G401.6 (cell line): ENCODE results near the gene CENATAC.
"Not testable (repeated sequence)": the region's sequence is repeated elsewhere in the genome, so short reads cannot be mapped to it uniquely, and the experiment has no call there.

ENCODE experiments used
- FAIRE-seq: peaks from 2 replicates; lab custom pipeline; 2012; peaks lifted over from hg19 to GRCh38; lab: Jason Lieb, UNC

CENATAC gene, protein sequence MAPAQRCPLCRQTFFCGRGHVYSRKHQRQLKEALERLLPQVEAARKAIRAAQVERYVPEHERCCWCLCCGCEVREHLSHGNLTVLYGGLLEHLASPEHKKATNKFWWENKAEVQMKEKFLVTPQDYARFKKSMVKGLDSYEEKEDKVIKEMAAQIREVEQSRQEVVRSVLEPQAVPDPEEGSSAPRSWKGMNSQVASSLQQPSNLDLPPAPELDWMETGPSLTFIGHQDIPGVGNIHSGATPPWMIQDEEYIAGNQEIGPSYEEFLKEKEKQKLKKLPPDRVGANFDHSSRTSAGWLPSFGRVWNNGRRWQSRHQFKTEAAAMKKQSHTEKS

DNA sequence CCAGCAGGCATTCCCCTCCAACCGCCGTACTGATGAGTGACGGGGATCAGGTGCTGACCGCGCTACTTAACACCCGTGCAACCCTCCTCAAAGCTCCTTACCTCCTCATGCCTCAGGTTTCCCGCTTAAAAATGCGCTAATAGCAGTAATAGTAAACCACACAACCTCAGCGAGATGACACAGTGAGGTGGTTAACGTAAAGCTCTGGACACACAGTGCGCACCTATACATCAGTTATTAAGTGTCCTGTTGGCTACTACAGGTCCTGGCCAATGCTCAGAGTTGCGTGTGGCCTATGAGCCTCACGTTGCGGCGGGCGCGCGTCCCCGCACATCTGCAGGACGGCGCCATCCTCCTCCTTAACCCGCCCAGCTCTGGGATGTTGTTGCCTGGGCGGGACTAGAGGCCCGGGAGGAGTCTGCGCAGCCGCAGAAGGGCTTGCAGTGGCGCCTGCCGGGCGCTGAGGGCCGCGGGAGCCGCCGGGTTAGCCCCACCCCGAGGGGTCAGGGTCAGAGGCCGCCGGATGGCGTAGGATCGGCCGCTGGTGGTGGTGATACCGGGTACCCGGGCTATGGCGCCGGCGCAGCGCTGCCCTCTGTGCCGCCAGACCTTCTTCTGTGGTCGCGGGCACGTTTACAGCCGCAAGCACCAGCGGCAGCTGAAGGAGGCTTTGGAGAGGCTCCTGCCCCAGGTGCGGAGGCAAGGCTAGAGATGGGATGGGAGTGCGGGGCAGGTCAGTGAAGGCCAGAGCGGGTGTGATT lies at the start of gene CENATAC:
TSS of gene CENATAC (plus strand) at position 512 of the 761 bp plus-strand sequence. CDS start at position 572, 60 bp downstream.
- FAIRE-seq = peak; percentile 93

DNA sequence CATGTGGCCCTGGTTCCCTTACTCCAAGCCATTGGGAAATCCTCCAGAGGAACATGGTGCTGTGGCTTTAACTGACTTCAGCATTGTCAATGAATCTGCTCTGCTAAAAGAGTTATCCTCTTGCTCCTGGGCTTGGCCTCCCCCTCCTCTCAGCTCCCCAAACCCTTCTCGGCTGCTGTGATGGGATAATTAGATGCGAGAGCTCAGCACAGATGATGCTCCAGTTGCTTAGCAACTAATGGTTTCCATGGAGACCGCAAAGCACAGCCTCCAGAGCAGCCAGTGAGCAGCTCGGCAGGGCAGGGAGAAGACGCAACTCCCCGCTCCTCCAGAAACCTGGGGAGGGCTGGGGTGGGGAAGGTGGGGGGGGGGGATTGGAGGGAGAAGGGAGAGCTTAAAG lies 44.7 kb upstream of the CENATAC start:
- no peak for FAIRE-seq

DNA sequence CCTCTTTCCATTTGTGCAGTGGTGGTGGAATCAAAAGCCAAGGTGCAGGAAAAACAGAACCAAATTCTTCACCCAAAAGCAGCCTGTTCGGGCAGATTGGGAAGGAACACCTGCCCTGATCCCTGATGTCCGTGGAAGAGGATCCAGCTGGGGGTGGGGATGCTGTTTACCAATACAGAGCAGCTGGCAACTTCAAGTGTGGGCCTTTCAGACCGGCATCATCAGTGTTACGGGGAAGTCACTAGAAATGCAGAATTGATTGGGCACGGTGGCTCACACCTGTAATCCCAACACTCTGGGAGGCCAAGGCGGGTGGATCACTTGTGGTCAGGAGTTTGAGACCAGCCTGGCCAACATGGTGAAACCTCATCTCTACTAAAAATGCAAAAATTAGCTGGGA lies 44.0 kb upstream of the CENATAC start:
- not testable (repeated sequence) for FAIRE-seq

DNA sequence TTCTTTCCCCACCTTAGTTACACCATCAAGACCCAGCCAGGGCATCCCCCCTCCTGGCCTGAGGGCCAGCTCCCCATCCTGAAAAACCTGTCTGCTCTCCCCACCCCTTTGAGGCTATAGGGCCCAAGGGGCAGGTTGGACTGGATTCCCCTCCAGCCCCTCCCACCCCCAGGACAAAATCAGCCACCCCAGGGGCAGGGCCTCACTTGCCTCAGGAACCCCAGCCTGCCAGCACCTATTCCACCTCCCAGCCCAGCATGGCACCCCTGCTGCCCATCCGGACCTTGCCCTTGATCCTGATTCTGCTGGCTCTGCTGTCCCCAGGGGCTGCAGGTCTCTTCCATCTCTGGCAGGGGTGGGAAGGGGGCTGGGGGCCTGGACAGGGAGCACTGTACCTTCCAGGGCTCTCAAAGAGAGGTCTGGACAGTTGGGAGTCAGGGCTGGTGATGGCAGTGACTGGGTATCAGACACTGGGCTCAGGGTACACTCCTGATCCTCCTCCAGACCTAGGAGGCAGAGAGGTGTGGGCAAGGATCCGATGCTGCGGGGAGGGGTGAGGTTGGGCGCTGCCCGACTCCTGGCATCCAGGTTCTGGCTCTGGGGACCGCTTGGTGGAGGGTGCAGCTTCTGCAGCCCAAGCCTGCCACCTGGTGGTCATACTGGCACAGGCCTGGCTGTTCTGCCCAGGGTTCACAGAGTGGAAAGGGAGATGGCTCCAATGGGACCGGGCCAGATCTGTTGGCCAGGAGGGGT lies 41.7 kb upstream of the CENATAC start, which contains the start of gene UPK2:
TSS of gene UPK2 (plus strand) at position 205 of the 753 bp plus-strand sequence. CDS start at position 258, 53 bp downstream.
- peak; percentile 33 for FAIRE-seq

DNA sequence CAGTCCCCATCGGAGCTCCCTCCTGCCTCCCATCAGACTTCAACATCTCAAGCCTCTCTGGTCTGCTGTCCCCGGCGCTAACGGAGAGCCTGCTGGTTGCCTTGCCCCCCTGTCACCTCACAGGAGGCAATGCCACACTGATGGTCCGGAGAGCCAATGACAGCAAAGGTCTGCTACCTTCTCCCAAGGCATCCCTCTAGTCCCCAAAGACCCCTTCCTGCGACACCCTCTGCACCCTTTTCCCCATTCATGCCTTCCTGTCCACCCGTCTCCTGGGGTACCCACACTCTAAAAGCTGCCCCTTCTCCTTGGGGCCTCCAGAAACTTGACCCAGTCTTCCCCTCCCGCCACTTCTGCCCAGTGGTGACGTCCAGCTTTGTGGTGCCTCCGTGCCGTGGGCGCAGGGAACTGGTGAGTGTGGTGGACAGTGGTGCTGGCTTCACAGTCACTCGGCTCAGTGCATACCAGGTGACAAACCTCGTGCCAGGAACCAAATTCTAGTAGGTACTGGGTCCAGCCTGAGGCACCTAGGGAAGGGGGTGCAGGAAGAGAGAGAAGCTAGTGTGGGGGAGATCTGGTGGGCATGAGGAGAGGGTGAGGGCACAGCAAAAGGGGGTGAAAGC lies 41.0 kb upstream of the CENATAC start:
- no peak for FAIRE-seq

DNA sequence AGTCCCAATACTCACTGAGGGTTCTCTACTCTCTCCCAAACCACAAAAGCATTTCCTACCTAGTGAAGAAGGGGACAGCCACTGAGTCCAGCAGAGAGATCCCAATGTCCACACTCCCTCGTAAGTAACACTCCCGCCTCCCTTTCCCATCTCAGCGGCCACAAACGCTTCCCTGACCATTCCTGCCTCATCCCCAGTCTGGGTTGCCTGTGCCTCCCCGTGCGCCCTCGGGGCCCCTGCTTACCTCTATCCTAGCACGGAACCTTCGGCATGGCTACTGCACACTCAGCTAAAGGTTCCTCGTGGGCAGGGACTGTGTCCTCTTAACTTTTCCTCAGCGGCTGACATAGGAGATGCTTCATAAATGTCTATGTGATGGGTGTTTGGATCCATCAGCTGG lies 40.4 kb upstream of the CENATAC start:
- no peak for FAIRE-seq

DNA sequence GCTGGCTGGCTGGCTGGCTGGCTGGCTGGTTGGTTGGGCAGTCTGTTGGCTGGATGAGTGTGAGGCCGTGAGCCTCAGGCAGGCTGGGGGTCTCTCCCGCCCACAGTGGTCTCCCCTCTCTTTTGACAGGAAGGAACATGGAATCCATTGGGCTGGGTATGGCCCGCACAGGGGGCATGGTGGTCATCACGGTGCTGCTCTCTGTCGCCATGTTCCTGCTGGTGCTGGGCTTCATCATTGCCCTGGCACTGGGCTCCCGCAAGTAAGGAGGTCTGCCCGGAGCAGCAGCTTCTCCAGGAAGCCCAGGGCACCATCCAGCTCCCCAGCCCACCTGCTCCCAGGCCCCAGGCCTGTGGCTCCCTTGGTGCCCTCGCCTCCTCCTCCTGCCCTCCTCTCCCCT lies 40.0 kb upstream of the CENATAC start:
- no peak for FAIRE-seq

DNA sequence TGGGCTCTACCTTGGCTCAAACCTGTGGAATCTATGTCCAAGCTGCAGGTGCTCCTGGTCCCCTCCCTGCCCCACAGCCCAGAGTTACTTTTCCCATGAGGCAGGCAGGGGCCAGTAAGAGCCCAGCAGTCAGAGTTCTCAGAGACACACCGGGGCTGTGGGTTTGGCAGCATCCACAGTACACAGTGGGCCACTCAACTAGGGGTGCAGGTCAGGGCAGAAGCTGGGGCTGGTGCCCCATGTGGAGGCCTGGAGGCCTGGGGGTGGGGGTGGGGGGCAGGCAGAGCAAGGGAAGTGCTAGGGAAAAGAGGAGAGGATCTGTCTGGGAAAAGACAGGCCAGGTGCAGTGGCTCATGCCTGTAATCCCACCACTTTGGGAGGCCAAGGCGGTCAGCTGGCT lies 39.4 kb upstream of the CENATAC start:
- no peak for FAIRE-seq

DNA sequence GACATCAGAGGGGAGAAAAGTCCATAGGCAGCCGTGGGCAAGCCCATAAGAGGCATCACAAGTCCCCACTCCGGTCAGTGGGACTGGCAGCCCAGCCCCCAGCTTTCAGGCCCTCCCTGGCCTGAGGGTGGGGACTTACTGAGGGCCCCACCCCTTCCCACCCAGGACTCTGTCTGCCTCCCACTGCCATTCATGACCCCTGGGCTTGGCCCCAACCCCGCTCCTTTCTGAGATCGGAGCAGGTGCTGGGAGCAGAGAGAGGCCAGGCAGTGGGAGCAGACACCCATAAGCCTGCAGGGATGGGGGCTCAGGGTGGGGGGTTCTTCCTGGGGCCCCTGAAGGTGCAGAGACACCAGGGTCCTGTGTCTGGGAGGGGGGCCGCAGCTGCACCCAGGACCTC lies 36.7 kb upstream of the CENATAC start:
- FAIRE-seq = no peak

DNA sequence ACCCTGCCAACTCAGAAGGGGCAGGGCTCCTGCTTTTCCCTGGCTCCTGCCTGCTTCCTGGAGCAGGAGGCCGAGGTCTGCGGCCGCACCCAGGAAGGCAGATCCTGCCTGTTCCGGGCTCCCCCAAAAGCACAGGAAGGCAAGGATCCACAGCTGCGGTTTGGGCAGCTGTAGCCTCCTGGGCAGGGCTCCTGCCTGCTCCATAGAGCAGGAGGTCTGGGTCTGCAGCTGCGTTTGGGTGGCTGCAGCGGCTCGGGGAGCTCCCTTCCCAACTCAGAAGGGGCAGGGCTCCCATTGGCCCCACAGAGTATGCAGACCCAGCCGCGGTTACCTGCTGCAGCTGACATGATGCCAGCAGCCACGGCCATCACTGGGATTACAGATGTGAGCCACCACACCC lies 36.3 kb upstream of the CENATAC start:
- FAIRE-seq = no peak

DNA sequence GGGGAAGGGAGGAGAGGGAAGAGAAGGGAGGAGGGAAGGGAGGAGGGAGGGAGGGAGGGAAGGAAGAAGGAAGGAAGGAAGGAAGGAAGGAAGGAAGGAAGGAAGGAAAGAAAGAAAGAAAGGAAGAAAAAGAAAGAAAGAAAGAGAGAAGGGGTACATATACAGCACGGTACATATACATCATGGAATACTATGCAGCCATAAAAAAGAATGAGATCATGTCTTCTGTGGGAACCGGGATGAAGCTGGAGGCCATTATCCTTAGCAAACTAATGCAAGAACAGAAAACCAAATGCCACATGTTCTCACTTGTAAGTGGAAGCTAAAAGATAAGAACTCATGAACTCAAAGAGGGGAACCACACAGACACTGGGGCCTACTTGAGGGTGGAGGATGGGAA lies 28.4 kb upstream of the CENATAC start:
- FAIRE-seq = not testable (repeated sequence)

DNA sequence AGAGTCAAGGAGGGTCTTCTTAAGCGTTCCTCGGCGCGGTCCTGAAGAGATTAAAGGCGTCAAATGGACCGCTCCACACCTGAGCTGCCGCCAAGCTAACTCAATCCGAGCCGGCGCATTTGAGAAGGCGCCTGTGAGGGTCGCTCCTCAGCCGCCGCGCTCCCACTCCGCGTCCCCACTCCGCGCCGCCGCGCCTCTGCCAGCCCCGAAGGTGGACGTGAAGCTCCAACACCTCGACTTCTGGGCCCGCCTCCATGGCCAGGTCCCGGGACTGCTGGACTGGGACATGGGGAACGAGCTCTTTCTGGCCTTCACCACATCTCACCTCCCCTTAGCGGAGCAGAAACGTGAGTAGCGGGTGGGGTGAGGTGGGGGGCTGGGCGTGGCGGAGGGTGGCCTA lies 26.3 kb upstream of the CENATAC start, which contains the start of gene FOXR1:
TSS of gene FOXR1 (plus strand) at position 116 of the 400 bp plus-strand sequence. CDS start at position 287, 171 bp downstream.
- no peak for FAIRE-seq

DNA sequence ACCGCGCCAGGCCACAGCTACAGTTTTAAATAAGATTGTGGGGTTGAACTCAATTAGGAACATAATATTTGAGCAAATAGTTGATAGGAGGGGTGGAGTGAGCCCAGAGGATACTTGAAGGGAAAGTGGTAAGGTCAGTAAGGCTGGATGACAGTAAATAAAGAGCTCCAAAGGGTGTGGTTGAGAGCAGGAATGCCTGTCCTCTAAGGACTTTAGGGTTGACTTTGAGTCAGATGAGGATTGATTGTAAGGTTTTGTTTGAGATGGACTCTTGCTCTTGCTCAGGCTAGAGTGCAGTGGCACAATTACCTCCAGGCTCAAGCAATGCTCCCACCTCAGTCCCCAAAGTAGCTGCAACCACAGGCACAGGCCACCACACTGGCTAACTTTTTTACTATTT lies 24.0 kb upstream of the CENATAC start:
- FAIRE-seq = no peak

DNA sequence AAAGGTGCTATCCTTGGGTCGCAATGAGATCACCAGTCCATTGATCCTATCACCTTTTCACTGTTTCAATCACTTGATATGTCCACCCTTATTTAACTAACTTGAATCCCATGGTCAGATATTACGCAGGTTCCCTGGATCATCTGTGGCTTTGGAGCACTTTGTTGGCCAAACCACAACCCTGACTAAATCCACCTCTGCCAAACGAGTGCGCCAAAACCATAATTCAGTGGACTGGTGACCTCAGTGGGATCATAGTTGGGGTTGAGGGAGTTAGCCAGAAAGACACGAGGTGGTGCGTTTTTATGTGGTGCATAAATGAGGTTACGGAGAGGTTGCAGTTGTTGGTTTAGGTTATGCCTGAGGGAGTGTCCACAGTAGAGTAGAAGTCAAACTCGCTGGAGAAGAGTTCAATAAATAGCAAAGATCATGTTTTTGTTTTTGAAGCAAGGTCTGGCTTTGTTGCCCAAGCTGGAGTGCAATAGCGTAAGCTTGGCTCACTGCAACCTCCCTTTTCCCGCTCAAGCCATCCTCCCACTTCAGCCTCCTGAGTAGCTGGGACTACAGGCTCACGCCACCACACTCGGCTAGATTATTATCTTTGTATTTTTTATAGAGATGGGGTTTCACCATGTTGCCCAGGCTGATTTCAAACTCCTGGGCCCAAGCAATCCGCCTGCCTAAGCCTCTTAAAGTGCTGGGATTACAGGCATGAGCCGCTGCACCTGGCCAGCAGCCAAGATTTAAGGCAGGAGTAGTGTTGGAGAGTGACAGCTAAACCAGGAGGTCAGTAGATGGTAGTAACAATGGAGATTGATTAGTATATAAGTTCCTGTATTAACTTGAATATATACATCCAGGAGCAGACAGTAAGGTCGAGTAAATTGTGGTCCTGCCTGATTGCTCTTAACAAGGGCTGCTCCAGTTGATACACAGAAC lies 21.9 kb upstream of the CENATAC start:
- FAIRE-seq = no peak

DNA sequence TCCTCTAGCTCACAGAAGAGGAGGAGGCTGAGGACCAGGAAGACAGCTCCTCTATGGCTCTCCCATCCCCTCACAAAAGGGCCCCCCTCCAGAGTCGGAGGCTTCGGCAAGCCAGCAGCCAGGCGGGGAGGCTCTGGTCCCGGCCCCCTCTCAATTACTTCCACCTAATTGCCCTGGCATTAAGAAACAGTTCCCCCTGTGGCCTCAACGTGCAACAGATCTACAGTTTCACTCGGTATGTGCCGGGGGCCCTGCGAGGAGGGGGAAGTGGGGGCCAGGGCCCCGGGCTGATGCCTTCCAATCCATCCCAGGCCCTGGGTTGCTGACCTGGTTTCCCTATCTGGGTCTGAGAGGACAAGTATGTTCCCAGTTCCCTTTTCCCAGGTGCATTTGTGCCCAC lies 18.5 kb upstream of the CENATAC start:
- FAIRE-seq = no peak

DNA sequence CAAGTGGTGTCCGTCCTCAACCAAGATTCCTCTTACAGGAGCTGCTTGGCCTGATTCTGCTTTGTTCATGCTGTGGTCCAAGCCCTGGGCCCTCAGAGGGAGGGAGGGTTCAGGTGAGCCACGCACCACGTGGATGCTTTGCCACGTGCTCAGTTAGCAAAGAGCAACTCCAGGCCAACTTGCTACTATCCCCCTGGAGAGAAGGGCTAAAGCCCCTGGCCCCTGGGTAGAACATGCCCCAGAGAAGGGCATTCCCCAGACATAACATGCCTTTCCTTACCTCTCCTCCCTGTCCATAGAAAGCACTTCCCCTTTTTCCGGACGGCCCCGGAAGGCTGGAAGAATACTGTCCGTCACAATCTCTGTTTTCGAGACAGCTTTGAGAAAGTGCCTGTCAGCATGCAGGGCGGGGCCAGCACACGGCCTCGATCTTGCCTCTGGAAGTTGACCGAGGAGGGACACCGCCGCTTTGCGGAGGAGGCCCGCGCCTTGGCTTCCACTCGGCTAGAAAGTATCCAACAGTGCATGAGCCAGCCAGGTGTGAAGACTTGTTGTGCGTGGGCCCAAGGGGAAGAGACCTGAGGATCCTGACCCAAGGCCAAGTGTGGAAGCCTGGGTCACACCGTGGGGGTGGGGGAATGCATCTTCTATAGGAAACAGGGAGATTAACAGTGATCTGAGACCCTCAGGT lies 17.6 kb upstream of the CENATAC start:
- no peak for FAIRE-seq

DNA sequence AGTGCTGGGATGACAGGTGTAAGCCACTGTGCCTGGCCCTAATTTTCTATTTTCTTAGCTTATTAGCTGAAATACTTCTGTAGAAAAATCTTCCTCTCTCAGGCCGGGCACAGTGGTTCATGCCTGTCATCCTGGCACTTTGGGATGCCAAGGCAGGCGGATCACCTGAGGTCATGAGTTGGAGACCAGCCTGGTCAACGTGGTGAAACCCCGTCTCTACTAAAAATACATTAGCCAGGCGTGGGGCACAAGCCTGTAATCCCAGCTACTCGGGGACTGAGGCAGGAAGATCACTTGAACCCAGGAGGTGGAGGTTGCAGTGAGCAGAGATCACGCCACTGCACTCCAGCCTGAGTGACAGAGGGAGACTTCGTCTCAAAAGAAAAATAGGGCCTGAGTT lies 13.6 kb upstream of the CENATAC start:
- not testable (repeated sequence) for FAIRE-seq

DNA sequence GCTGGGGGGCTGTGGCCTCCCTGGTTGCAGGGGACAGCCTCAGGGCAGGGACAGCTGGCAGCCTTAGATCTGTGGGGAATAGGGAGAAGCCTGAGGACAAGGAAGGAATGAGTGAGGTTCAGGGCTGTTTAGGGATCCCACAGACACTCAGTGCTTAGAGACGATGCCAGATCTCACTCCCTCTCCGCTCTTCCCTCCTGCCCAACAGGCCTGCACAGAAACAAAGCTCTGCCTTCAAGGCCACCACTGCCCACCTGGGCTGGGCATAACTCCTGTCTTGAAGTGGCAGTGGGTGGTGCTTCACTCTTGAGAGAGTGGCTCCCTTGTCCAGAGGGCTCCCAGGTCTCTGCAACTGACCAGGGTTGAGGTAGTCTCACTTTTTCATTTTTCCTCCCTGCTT lies 13.1 kb upstream of the CENATAC start:
- no peak for FAIRE-seq

DNA sequence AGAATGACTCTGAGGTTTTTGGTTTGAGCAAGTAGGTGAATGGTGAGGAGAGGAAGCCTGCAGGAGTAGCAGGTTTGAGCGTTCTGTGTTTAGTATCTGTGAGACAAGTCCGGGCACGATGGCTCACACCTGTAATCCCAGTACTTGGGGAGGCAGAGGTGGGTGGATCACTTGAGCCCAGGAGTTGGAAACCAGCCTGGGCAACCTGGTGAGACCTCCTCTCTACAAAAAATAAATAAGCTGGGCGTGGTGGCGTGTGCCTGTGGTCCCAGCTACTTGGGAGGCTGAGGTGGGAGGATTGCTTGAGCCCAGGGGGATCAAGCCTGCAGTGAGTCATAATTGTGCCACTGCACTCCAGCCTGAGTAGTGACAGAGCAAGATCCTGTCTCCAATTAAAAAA lies 9.7 kb upstream of the CENATAC start:
- FAIRE-seq = no peak

DNA sequence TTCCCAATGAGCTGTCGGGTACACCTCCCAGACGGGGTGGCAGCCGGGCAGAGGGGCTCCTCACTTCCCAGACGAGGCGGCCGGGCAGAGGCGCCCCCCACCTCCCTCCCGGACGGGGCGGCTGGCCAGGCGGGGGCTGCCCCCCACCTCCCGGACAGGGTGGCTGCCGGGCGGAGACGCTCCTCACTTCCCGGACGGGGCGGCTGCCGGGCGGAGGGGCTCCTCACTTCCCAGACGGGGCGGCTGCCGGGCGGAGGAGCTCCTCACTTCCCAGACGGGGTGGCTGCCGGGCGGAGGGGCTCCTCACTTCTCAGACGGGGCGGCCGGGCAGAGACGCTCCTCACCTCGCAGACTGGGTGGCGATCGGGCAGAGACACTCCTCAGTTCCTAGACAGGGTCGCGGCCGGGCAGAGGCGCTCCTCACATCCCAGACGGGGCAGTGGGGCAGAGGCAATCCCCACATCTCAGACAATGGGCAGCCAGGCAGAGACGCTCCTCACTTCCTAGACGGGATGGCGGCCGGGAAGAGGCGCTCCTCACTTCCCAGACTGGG lies 6.4 kb upstream of the CENATAC start:
- not testable (repeated sequence) for FAIRE-seq
